MM.1S (cell line): ENCODE measurements around the gene CASZ1.

Experiments used
- DNase-seq: peaks from one replicate; pipeline ENCODE4 v3.0.0-alpha.2; 2015
- H2AFZ ChIP-seq: fragments of 300-600 bp; sonication (generic); 2 replicates; pipeline ENCODE4 v1.6.0; 2016; ENCODE audit warnings: antibody characterized with exemption, low read length
- H3F3A ChIP-seq: fragments of 300-600 bp; sonication (generic); 2 replicates; pipeline ENCODE4 v1.6.1; 2016; ENCODE audit warnings: mild to moderate bottlenecking, antibody characterized with exemption, low read length, moderate library complexity, mixed read lengths; ENCODE audit not compliant: insufficient read depth
- H3K27ac ChIP-seq: fragments of 300-600 bp; sonication (generic); 2 replicates; pipeline ENCODE4 v1.5.1; 2016; ENCODE audit warnings: mild to moderate bottlenecking, low read length
- H3K27me3 ChIP-seq: fragments of 300-600 bp; sonication (generic); replicated peaks from 2 replicates; pipeline ENCODE4 v1.6.0; 2016; ENCODE audit warnings: low read length; ENCODE audit not compliant: insufficient read depth
- H3K36me3 ChIP-seq: fragments of 300-600 bp; sonication (generic); replicated peaks from 2 replicates; pipeline ENCODE4 v1.6.1; 2016; ENCODE audit warnings: mild to moderate bottlenecking, low read length, mixed read lengths; ENCODE audit not compliant: insufficient read depth
- H3K4me1 ChIP-seq: fragments of 300-600 bp; sonication (generic); 2 replicates; pipeline ENCODE4 v1.6.1; 2016; ENCODE audit warnings: low read length, mixed read lengths
- H3K4me2 ChIP-seq: fragments of 300-600 bp; sonication (generic); 2 replicates; pipeline ENCODE4 v1.6.0; 2016; ENCODE audit warnings: low read depth, low read length
- H3K4me3 ChIP-seq: fragments of 300-600 bp; sonication (generic); 2 replicates; pipeline ENCODE4 v1.5.1; 2016; ENCODE audit warnings: low read length, mixed read lengths
- H3K79me2 ChIP-seq: fragments of 300-600 bp; sonication (generic); 2 replicates; pipeline ENCODE4 v1.6.1; 2016; ENCODE audit warnings: mixed run types, low read length, mixed read lengths
- H3K9ac ChIP-seq: fragments of 300-600 bp; sonication (generic); 2 replicates; pipeline ENCODE4 v1.6.1; 2016; ENCODE audit warnings: low read length, mixed read lengths
- H3K9me2 ChIP-seq: fragments of 300-600 bp; sonication (generic); replicated peaks from 2 replicates; pipeline ENCODE4 v1.6.1; 2016; ENCODE audit warnings: mild to moderate bottlenecking, low read length, mixed read lengths; ENCODE audit not compliant: insufficient read depth
- H3K9me3 ChIP-seq: fragments of 300-600 bp; sonication (generic); replicated peaks from 2 replicates; pipeline ENCODE4 v1.6.1; 2016; ENCODE audit warnings: mild to moderate bottlenecking, low read length, mixed read lengths; ENCODE audit not compliant: insufficient read depth
- H4K20me1 ChIP-seq: fragments of 300-600 bp; sonication (generic); 2 replicates; pipeline ENCODE4 v1.6.1; 2016; ENCODE audit warnings: mild to moderate bottlenecking, low read length, moderate library complexity, mixed read lengths; ENCODE audit not compliant: insufficient read depth
- CTCF ChIP-seq: fragments of 300-600 bp; sonication (generic); IDR thresholded peaks from 2 replicates; pipeline ENCODE4 v1.5.1; 2016; ENCODE audit warnings: antibody characterized with exemption, low read length, mixed read lengths
- EZH2 ChIP-seq: fragments of 300-600 bp; sonication (generic); optimal IDR thresholded peaks from 2 replicates; pipeline ENCODE3; 2017; ENCODE audit warnings: low read depth, mild to moderate bottlenecking, antibody characterized with exemption, low read length, mixed read lengths
- EZH2phosphoT487 ChIP-seq: fragments of 300-600 bp; sonication (generic); IDR thresholded peaks from 2 replicates; pipeline ENCODE4 v1.6.1; 2018; ENCODE audit warnings: antibody characterized with exemption, low read length

CASZ1 gene

GRCh38 chr1:10612436-10613160 lies 183.8 kb downstream of the CASZ1 start:
- Histone ChIP-seq H3K9me2 (no peaks in the 10 kb centered on the region), H3K4me2 (no peak overlapping the region), H4K20me1 (no peaks in the 10 kb centered on the region), H2AFZ (no peak overlapping the region), H3K4me3 (no peak overlapping the region), H3K27ac (no peak overlapping the region), H3F3A (no peaks in the 10 kb centered on the region), H3K9me3 (no peaks in the 10 kb centered on the region), H3K36me3 (no peaks in the 10 kb centered on the region), H3K9ac (no peak overlapping the region), H3K79me2 (no peaks in the 10 kb centered on the region), H3K4me1 (no peaks in the 10 kb centered on the region), H3K27me3 (no peaks in the 10 kb centered on the region)
- DNase-seq, result no peak
- TF ChIP-seq EZH2, result no peak
- TF ChIP-seq CTCF, result no peak
- TF ChIP-seq EZH2phosphoT487, result no peak

- Histone ChIP-seq H3K4me2 (no peak overlapping the region), H3K4me3 (no peak overlapping the region), H3F3A (no peaks in the 10 kb centered on the region), H3K9ac (no peak overlapping the region), H3K79me2 (no peaks in the 10 kb centered on the region), H3K27me3 (no peaks in the 10 kb centered on the region), H3K4me1 (no peaks in the 10 kb centered on the region), H4K20me1 (no peaks in the 10 kb centered on the region), H2AFZ (no peak overlapping the region), H3K9me3 (no peaks in the 10 kb centered on the region), H3K9me2 (no peaks in the 10 kb centered on the region), H3K36me3 (no peaks in the 10 kb centered on the region), H3K27ac (no peak overlapping the region)
- DNase-seq, result no peak
- TF ChIP-seq EZH2phosphoT487 (no peak), EZH2 (no peak), CTCF (no peak)
Observed at GRCh38 chr1:10610901-10611600, 185.4 kb downstream of the CASZ1 start.

GRCh38 chr1:10608690-10609089 lies 187.8 kb downstream of the CASZ1 start:
- Histone ChIP-seq H3K4me2 (no peak overlapping the region), H3K27me3 (no peaks in the 10 kb centered on the region)
- TF ChIP-seq EZH2phosphoT487 (no peak), EZH2 (no peak)

More at GRCh38 chr1:10608690-10609089, 187.8 kb downstream of the CASZ1 start:
- no peak overlapping the region for H3K4me3 ChIP-seq
- H3K9me3 ChIP-seq, result no peaks in the 10 kb centered on the region
- no peak for DNase-seq
- no peaks in the 10 kb centered on the region for H4K20me1 ChIP-seq
- H3K27ac ChIP-seq, result no peak overlapping the region
- no peaks in the 10 kb centered on the region for H3F3A ChIP-seq
- no peaks in the 10 kb centered on the region for H3K36me3 ChIP-seq
- no peak overlapping the region for H3K9ac ChIP-seq
- no peak overlapping the region for H2AFZ ChIP-seq
- no peaks in the 10 kb centered on the region for H3K79me2 ChIP-seq
- H3K9me2 ChIP-seq, result no peaks in the 10 kb centered on the region
- H3K4me1 ChIP-seq, result no peaks in the 10 kb centered on the region
